Measurements from ENCODE around the gene BID.

DNA sequence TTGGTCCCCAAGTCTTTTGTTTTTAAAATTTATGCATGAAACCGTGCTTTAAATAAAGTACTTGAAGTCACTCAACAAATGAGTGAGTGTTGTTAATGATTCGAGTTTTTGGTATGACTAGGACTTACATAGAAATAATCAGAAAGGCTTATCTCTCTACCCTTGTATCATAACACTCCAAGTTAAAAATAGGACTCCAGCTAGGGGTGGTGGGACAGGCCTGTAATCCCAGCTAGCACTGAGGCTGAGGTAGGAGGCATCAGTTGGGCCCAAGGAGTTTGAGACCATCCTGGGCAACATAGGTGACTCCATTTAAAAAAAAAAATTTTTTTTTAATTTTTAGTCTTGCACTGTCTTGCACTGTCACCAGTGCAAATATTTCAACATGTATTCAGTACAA lies 80.1 kb downstream of the BID start:
- TF ChIP-seq, protein P1, sequence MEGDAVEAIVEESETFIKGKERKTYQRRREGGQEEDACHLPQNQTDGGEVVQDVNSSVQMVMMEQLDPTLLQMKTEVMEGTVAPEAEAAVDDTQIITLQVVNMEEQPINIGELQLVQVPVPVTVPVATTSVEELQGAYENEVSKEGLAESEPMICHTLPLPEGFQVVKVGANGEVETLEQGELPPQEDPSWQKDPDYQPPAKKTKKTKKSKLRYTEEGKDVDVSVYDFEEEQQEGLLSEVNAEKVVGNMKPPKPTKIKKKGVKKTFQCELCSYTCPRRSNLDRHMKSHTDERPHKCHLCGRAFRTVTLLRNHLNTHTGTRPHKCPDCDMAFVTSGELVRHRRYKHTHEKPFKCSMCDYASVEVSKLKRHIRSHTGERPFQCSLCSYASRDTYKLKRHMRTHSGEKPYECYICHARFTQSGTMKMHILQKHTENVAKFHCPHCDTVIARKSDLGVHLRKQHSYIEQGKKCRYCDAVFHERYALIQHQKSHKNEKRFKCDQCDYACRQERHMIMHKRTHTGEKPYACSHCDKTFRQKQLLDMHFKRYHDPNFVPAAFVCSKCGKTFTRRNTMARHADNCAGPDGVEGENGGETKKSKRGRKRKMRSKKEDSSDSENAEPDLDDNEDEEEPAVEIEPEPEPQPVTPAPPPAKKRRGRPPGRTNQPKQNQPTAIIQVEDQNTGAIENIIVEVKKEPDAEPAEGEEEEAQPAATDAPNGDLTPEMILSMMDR (conservative IDR thresholded peaks at IDR 0.05; ENCODE audit: low read depth, low read length) = no peak
- no peak for TF ChIP-seq CHD1 (IDR thresholded peaks at IDR 0.05; ENCODE audit: low read depth, low read length)
